IPS DF 4.7 (cell line): ENCODE results near the gene GMPR.
"Not testable (repeated sequence)": the region's sequence is repeated elsewhere in the genome, so short reads cannot be mapped to it uniquely, and the experiment has no call there.

ENCODE experiments used
- DNase-seq: peaks from one replicate; pipeline ENCODE4 v3.0.0-alpha.2; 2013; ENCODE audit warnings: low spot score; ENCODE audit errors: extremely low read depth

The GMPR gene

GRCh38 chr6:16225062-16225731 is 13.2 kb upstream of the GMPR start:
- not testable (repeated sequence) for DNase-seq

DNA sequence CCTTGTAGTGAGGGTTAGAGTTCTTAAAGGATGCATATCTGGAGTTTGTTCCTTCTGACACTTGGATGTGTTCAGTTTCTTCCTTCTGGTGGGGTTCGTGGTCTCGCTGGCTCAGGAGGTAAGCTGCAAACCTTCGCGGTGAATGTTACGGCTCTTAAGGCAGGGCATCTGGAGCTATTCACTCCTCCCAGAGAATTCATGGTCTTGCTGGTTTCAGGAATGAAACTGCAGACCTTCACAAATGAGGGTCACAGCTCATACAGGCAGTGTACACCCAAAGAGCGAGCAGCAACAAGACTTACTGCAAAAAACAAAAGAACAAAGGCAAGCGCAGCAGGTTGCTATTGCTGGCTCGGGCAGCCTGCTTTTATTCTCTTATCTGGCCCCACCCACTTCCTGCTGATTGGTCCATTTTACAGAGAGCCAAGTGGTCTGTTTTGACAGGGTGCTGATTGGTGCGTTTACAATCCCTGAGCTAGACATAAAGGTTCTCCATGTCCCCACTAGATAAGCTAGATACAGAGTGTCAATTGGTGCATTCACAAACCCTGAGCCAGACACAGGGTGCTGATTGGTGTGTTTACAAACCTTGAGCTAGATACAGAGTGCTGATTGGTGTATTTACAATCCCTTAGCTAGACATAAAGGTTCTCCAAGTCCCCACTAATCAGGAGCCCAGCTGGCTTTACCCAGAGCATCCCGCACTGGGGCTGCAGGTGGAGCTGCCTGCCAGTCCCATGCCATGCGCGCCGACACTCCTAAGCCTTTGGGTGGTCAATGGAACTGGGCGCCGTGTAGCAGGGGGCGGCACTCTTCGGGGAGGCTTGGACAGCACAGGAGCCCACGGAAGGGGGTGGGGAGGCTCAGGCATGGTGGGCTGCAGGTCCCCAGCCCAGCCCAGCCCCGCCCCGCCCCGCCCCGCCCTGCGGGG is 12.0 kb upstream of the GMPR start:
- DNase-seq, result not testable (repeated sequence)

GRCh38 chr6:16227048-16227562 is 11.3 kb upstream of the GMPR start:
- no peak for DNase-seq

DNA sequence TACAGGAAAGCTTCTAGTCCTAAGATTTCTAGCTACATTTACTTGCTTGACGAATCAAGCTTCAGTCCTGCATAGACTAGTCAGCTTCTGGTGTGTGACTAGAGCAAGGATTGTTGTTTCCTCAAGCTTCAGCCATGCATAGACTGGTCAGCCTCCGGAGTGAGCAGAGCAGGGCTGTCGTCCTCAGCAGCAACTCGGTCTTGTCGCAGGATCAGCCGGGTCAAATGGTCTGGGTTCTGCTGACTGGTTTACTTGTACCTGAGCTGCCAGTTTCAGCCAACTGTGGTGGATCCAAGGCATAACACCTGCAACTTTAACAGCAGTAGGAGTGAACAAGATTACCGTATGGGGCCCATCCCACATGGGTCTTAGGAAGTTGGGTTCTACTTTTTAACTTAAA is 10.8 kb upstream of the GMPR start:
- DNase-seq, result no peak

DNA sequence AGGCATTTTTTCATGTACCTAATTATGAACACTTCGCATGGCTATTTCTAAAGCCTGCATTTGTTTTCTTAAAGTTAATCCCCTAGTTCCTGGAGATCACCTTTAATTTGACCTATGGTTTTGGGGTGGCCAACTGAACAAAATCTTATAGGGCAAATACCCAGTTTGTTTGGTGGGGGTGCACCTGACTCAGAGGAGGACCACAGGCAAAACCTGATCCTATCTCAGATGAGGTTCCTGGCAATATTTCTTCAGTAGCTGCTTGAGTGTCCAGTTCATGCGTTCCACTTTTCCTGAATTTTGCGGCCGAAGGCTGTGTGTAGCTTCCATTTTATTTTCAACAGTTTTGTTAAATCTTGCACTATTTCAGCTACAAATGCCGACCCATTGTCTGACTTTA is 10.3 kb upstream of the GMPR start:
- no peak for DNase-seq

- no peak for DNase-seq
These were observed 9.4 kb upstream of the GMPR start for GRCh38 chr6:16228709-16229665.

- DNase-seq, result no peak
These were observed 8.7 kb upstream of the GMPR start for GRCh38 chr6:16229700-16230099.

DNA sequence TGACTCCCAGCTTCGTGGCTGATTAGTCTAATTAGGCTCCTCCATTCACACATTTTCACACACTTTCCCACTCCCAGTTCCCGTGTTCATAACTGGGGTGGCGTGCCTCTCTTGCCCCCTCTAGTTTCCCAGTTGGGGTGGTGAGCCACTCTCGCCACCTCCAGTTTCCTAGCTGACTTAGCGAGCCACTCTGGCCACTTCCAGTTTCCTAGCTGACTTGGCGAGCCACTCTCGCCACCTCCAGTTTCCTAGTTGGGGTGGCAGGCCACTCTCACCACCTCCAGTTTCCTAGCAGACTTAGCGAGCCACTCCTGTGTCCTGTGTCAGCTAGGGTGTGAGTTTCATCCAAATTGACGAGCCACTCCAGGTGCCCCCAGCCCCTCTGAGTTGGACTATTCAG is 7.4 kb upstream of the GMPR start:
- no peak for DNase-seq

- no peak for DNase-seq
These were observed 6.3 kb upstream of the GMPR start for GRCh38 chr6:16232086-16232485.

GRCh38 chr6:16236009-16236501 is 2.3 kb upstream of the GMPR start:
- DNase-seq, result no peak

DNA sequence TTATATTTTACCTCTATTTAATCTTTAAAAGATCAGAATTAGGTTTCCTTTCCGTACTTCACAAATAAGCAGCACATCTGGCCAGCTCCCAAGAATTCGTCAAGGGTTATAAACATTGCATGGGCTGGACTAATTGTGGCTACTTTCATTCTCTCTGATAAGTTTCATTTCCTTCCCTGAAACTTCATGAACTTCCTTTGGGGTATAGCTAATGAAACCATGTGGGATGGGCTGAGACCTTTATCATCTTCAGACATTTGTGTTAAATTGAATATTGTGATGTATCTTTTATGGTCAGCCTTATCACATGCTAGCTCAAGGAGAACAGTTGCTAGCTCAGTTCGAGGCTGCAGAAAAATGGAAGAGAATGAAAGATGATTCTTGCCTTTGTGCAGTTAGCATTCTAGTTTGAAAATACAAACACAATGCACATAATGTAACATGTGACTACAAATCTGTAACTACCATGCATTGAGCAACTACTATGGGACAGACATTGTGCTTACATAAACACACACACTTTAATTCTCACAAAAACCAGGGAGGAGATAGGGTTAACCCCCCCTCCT is 1.7 kb upstream of the GMPR start:
- DNase-seq, result no peak

DNA sequence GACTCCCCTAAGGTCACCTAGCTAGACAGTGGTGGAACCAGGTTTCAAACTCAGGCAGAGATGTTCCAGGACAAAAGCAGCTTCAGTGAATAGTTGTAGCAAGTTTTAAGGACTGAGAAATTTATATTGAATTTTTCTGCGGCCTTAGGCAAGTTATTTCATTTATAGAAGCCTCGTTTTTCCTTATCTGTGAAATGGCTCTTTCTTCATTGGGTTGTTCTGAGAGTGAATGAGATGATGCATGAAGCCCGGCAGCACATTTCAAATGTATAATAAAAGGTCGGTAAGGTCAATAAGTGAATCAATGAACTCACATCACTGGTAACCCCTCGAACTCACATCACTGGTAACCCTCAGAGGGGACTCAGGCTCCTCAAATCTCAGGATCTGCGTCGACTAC is 1.1 kb upstream of the GMPR start:
- no peak for DNase-seq

- DNase-seq, result no peak
These were observed 793 bp downstream of the GMPR start for GRCh38 chr6:16238963-16239797.

- DNase-seq, result no peak
These were observed 1.4 kb downstream of the GMPR start for GRCh38 chr6:16239798-16240123.

DNA sequence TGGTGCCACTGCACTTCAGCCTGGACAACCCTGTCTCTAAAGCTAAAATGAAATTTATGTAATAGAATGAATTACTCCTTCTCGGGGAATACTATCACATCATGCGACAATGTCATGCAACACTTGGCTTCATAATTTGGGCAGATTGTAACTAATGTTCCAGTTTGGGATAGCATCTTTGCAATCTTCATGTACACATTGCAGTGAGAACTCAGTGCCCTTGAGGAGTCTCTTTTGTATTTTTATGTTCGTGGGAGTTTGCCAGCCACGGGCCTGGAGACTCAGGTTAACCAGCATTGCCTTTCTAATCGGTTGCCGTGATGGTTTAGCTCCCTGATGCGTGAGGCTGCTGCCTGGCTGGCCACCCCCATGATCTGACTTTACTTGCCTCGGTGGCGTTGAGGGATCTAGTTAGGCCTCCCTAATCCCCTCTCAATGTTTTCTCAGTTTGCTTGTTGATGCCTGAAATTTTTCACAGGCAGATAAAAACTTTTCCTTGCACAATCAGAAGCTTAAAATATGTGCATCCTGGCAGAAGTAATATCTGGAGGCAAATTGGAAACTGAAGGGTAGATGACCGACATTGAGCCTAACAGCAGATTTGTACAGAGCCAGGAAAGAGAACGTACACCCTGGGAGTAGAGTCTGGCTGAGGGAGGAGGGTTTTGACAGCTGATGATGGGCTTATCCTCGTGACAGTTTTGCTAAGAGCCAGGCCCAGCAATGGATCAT is 2.4 kb downstream of the GMPR start:
- no peak for DNase-seq

- DNase-seq, result no peak
These were observed 2.9 kb downstream of the GMPR start for GRCh38 chr6:16241321-16241689.

GRCh38 chr6:16243055-16243454 is 4.7 kb downstream of the GMPR start:
- DNase-seq, result no peak

GRCh38 chr6:16243664-16244063 is 5.3 kb downstream of the GMPR start:
- DNase-seq, result no peak

- no peak for DNase-seq
These were observed 6.1 kb downstream of the GMPR start for GRCh38 chr6:16244446-16244845.
